Karpas-422 (cell line): Measurements from ENCODE around the gene FFAR1. TPM values are rescaled to one million over a fixed set of nuclear protein-coding genes. Genes with fewer than 3 reads are reported as not detected.
A peak's percentile ranks its signal among the peaks of the same experiment; 100 is the strongest.
"Not testable (repeated sequence)": the region's sequence is repeated elsewhere in the genome, so short reads cannot be mapped to it uniquely, and the experiment has no call there.

Experiments
- DNase-seq: peaks from one replicate; pipeline ENCODE4 v3.0.0-alpha.2; 2015
- H2AFZ ChIP-seq: fragments of 200-600 bp; sonication (generic); 2 replicates; pipeline ENCODE4 v1.6.1; 2014; ENCODE audit warnings: antibody characterized with exemption, low read length, mixed read lengths
- H3K27ac ChIP-seq: fragments of 200-600 bp; sonication (generic); 2 replicates; pipeline ENCODE4 v1.5.1; 2014; ENCODE audit warnings: mild to moderate bottlenecking, low read length, moderate library complexity
- H3K27me3 ChIP-seq: fragments of 200-600 bp; sonication (generic); 2 replicates; pipeline ENCODE4 v1.6.1; 2014; ENCODE audit warnings: low read length, mixed read lengths
- H3K36me3 ChIP-seq: fragments of 200-600 bp; sonication (generic); 2 replicates; pipeline ENCODE4 v1.6.1; 2014; ENCODE audit warnings: low read length, mixed read lengths; ENCODE audit not compliant: insufficient read depth
- H3K4me1 ChIP-seq: fragments of 200-600 bp; sonication (generic); 2 replicates; pipeline ENCODE4 v1.6.1; 2014; ENCODE audit warnings: mild to moderate bottlenecking, low read length, mixed read lengths
- H3K4me2 ChIP-seq: fragments of 200-600 bp; sonication (generic); 2 replicates; pipeline ENCODE4 v1.6.1; 2014; ENCODE audit warnings: low read length, low read depth, mild to moderate bottlenecking; ENCODE audit not compliant: poor library complexity, severe bottlenecking
- H3K4me3 ChIP-seq: fragments of 200-600 bp; sonication (generic); 2 replicates; pipeline ENCODE4 v1.5.1; 2014; ENCODE audit warnings: mild to moderate bottlenecking, antibody characterized with exemption, low read length, mixed read lengths
- H3K79me2 ChIP-seq: fragments of 200-600 bp; sonication (generic); 2 replicates; pipeline ENCODE4 v1.6.1; 2014; ENCODE audit warnings: mild to moderate bottlenecking, low read length, mixed read lengths
- H3K9ac ChIP-seq: fragments of 200-600 bp; sonication (generic); 2 replicates; pipeline ENCODE4 v1.6.0; 2014; ENCODE audit warnings: low read length
- H3K9me2 ChIP-seq: fragments of 200-600 bp; sonication (generic), shearing (Covaris generic); replicated peaks from 2 replicates; pipeline ENCODE4 v1.6.0; 2014; ENCODE audit warnings: mild to moderate bottlenecking, low read length, moderate library complexity; ENCODE audit not compliant: insufficient read depth
- H3K9me3 ChIP-seq: fragments of 300-700, 200-600 bp; sonication (generic); 2 replicates; pipeline ENCODE4 v1.6.1; 2014; ENCODE audit warnings: low read length, mixed read lengths
- H4K20me1 ChIP-seq: fragments of 200-600 bp; sonication (generic); 2 replicates; pipeline ENCODE4 v1.6.1; 2014; ENCODE audit warnings: mild to moderate bottlenecking, antibody characterized with exemption, low read length, low read depth; ENCODE audit not compliant: insufficient read depth
- total RNA-seq: library from RNA; depleted of rRNA; stranded (reverse); fragments of >200 nt; shearing (Covaris generic); gene quantifications from 2 replicates; pipeline ENCODE4 v1.2.3, GENCODE V29; 2014; ENCODE audit warnings: low replicate concordance

The FFAR1 gene
- total RNA-seq, 1 experiment from 2014 or later: 0.34 TPM

GRCh38 chr19:35363711-35364425 is 16.2 kb downstream of the FFAR1 start:
- peak; percentile 9 for DNase-seq
- H3K4me3 ChIP-seq: no peak overlapping the region
- H3K36me3 ChIP-seq: no peaks in the 10 kb centered on the region
- no peaks in the 10 kb centered on the region for H3K79me2 ChIP-seq
- H3K27me3 ChIP-seq: no peaks in the 10 kb centered on the region
- no peaks in the 10 kb centered on the region for H3K9me2 ChIP-seq
- H3K4me2 ChIP-seq: no peak overlapping the region
- H3K9ac ChIP-seq: no peak overlapping the region
- H4K20me1 ChIP-seq: no peaks in the 10 kb centered on the region
- no peak overlapping the region for H3K27ac ChIP-seq
- H3K9me3 ChIP-seq: no peaks in the 10 kb centered on the region
- no peak overlapping the region for H2AFZ ChIP-seq
- no peaks in the 10 kb centered on the region; the same call in 1 of the 2 replicates for H3K4me1 ChIP-seq

GRCh38 chr19:35365303-35365702 is 17.6 kb downstream of the FFAR1 start:
- H3K79me2 ChIP-seq: no peaks in the 10 kb centered on the region
- H3K27me3 ChIP-seq: no peaks in the 10 kb centered on the region
- H3K4me3 ChIP-seq: no peak overlapping the region
- H3K9me2 ChIP-seq: no peaks in the 10 kb centered on the region
- H3K36me3 ChIP-seq: no peaks in the 10 kb centered on the region
- no peaks in the 10 kb centered on the region; the same call in 1 of the 2 replicates for H3K4me1 ChIP-seq
- no peak overlapping the region for H3K9ac ChIP-seq
- no peak overlapping the region for H3K27ac ChIP-seq
- H3K4me2 ChIP-seq: no peak overlapping the region
- no peak overlapping the region for H2AFZ ChIP-seq
- H3K9me3 ChIP-seq: no peaks in the 10 kb centered on the region
- no peaks in the 10 kb centered on the region for H4K20me1 ChIP-seq
- no peak for DNase-seq

GRCh38 chr19:35368378-35368777 is 20.7 kb downstream of the FFAR1 start:
- Histone ChIP-seq H3K9ac (no peak overlapping the region), H3K9me3 (no peaks in the 10 kb centered on the region), H3K27me3 (no peaks in the 10 kb centered on the region), H3K4me3 (no peak overlapping the region), H4K20me1 (no peaks in the 10 kb centered on the region), H3K4me2 (no peak overlapping the region), H3K27ac (no peak overlapping the region), H3K9me2 (no peaks in the 10 kb centered on the region), H3K4me1 (no peaks in the 10 kb centered on the region), H2AFZ (no peak overlapping the region), H3K36me3 (no peaks in the 10 kb centered on the region), H3K79me2 (no peaks in the 10 kb centered on the region)
- DNase-seq: no peak

- Histone ChIP-seq H2AFZ (no peak overlapping the region), H3K27me3 (no peaks in the 10 kb centered on the region), H3K4me2 (no peak overlapping the region), H3K9me3 (no peaks in the 10 kb centered on the region), H3K9me2 (no peaks in the 10 kb centered on the region), H3K9ac (no peak overlapping the region), H3K36me3 (no peaks in the 10 kb centered on the region), H3K4me3 (no peak overlapping the region), H3K27ac (no peak overlapping the region), H3K4me1 (no peaks in the 10 kb centered on the region), H4K20me1 (no peaks in the 10 kb centered on the region), H3K79me2 (no peaks in the 10 kb centered on the region)
- no peak for DNase-seq
Observed at GRCh38 chr19:35369522-35369921, 21.8 kb downstream of the FFAR1 start.

GRCh38 chr19:35370722-35371121 is 23.0 kb downstream of the FFAR1 start, which contains the start of gene GPR42:
Gene GPR42, plus strand, starts transcription at chr19:35371068. Its CDS starts 292 bp downstream, at chr19:35371360.
- H2AFZ ChIP-seq: no peak within 1 kb of the TSS
- no peaks in the 10 kb centered on the region for H3K36me3 ChIP-seq
- H3K4me2 ChIP-seq: no peak within 1 kb of the TSS
- no peaks in the 10 kb centered on the region for H3K9me2 ChIP-seq
- no peaks in the 10 kb centered on the region for H3K9me3 ChIP-seq
- H4K20me1 ChIP-seq: no peaks in the 10 kb centered on the region
- no peak within 1 kb of the TSS for H3K27ac ChIP-seq
- no peak within 1 kb of the TSS for H3K9ac ChIP-seq
- H3K27me3 ChIP-seq: no peaks in the 10 kb centered on the region
- H3K79me2 ChIP-seq: no peaks in the 10 kb centered on the region
- H3K4me3 ChIP-seq: no peak within 1 kb of the TSS
- no peaks in the 10 kb centered on the region for H3K4me1 ChIP-seq
- peak; percentile 15 for DNase-seq

- Histone ChIP-seq H3K4me2 (no peak overlapping the region), H3K4me1 (no peaks in the 10 kb centered on the region), H3K4me3 (no peak overlapping the region), H3K27ac (no peak overlapping the region), H3K9me3 (no peaks in the 10 kb centered on the region), H3K9me2 (no peaks in the 10 kb centered on the region), H2AFZ (no peak overlapping the region), H3K9ac (no peak overlapping the region), H3K36me3 (no peaks in the 10 kb centered on the region), H3K27me3 (no peaks in the 10 kb centered on the region), H3K79me2 (no peaks in the 10 kb centered on the region), H4K20me1 (no peaks in the 10 kb centered on the region)
- DNase-seq: no peak
Observed at GRCh38 chr19:35373492-35373891, 25.8 kb downstream of the FFAR1 start.

GRCh38 chr19:35374031-35374430 is 26.3 kb downstream of the FFAR1 start:
- H3K9me2 ChIP-seq: not testable (repeated sequence)

GRCh38 chr19:35375505-35376307 is 28.0 kb downstream of the FFAR1 start:
- no peak overlapping the region for H2AFZ ChIP-seq
- DNase-seq: no peak
- H3K79me2 ChIP-seq: no peaks in the 10 kb centered on the region
- H3K9me3 ChIP-seq: no peaks in the 10 kb centered on the region
- H3K4me2 ChIP-seq: no peak overlapping the region
- no peak overlapping the region for H3K9ac ChIP-seq
- H3K4me1 ChIP-seq: no peaks in the 10 kb centered on the region
- H3K27ac ChIP-seq: no peak overlapping the region
- no peaks in the 10 kb centered on the region for H3K27me3 ChIP-seq
- H3K4me3 ChIP-seq: no peak overlapping the region
- no peaks in the 10 kb centered on the region for H4K20me1 ChIP-seq
- no peaks in the 10 kb centered on the region for H3K9me2 ChIP-seq
- no peaks in the 10 kb centered on the region for H3K36me3 ChIP-seq

More at GRCh38 chr19:35374031-35374430, 26.3 kb downstream of the FFAR1 start:
- H3K9ac ChIP-seq, H3K27ac ChIP-seq, H4K20me1 ChIP-seq, H3K27me3 ChIP-seq, H3K36me3 ChIP-seq, H3K4me3 ChIP-seq, H2AFZ ChIP-seq, H3K4me1 ChIP-seq, H3K4me2 ChIP-seq, DNase-seq, H3K79me2 ChIP-seq, H3K9me3 ChIP-seq: not testable (repeated sequence)
